ENCODE results near the gene PUM2. TPM values are rescaled to one million over a fixed set of nuclear protein-coding genes. Genes with fewer than 3 reads are reported as not detected.

Gene PUM2
- total and polyA plus RNA-seq, 11 donors = 18.6 to 75.4 (median 58.5) TPM

GRCh38 chr2:20334605-20335203, 15.9 kb downstream of the PUM2 start:
- Histone ChIP-seq H3K27ac (no peak overlapping the region), H3K4me1 (peaks cover 2 to 66% (median 37%) of the 10 kb centered on the region in 12 donors), H3K36me3 (no peaks in the 10 kb centered on the region), H3K4me3 (no peak overlapping the region), H3K9me3 (peaks cover 0 to 17% (median 0%) of the 10 kb centered on the region in 12 donors), H3K27me3 (no peaks in the 10 kb centered on the region)
- intact Hi-C loops (cut with DNase I) = no loop called here
- DNase-seq (no peak), ATAC-seq (peak in 1 of 4 donors; percentile 27)
- no peak for TF ChIP-seq POLR2A (IDR thresholded peaks at IDR 0.05)
- TF ChIP-seq, protein P1, sequence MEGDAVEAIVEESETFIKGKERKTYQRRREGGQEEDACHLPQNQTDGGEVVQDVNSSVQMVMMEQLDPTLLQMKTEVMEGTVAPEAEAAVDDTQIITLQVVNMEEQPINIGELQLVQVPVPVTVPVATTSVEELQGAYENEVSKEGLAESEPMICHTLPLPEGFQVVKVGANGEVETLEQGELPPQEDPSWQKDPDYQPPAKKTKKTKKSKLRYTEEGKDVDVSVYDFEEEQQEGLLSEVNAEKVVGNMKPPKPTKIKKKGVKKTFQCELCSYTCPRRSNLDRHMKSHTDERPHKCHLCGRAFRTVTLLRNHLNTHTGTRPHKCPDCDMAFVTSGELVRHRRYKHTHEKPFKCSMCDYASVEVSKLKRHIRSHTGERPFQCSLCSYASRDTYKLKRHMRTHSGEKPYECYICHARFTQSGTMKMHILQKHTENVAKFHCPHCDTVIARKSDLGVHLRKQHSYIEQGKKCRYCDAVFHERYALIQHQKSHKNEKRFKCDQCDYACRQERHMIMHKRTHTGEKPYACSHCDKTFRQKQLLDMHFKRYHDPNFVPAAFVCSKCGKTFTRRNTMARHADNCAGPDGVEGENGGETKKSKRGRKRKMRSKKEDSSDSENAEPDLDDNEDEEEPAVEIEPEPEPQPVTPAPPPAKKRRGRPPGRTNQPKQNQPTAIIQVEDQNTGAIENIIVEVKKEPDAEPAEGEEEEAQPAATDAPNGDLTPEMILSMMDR (IDR thresholded peaks at IDR 0.05) = no peak
- 69 to 74% (median 72%) methylated on average over 5 of the region's 5 CpGs for WGBS, 4 donors

- Histone ChIP-seq H3K36me3 (no peaks in the 10 kb centered on the region), H3K9me3 (peaks cover 0 to 20% (median 0%) of the 10 kb centered on the region in 12 donors), H3K27ac (no peak overlapping the region), H3K27me3 (no peaks in the 10 kb centered on the region), H3K4me1 (peaks cover 2 to 63% (median 30%) of the 10 kb centered on the region in 12 donors), H3K4me3 (no peak overlapping the region)
- ATAC-seq (no peak), DNase-seq (no peak)
- TF ChIP-seq POLR2A (IDR thresholded peaks at IDR 0.05) = no peak
- TF ChIP-seq, protein P1 (IDR thresholded peaks at IDR 0.05) = no peak
- intact Hi-C loops (cut with DNase I) = no loop called here
- 75 to 82% (median 79%) methylated on average over 4 of the region's 4 CpGs for WGBS, 4 donors
Measured at GRCh38 chr2:20333738-20334137, 16.9 kb downstream of the PUM2 start.

GRCh38 chr2:20330192-20330591, 20.5 kb downstream of the PUM2 start:
- H3K4me1 ChIP-seq = peaks cover under 1 to 41% (median 24%) of the 10 kb centered on the region in 12 donors
- WGBS, 4 donors = 87 to 88% (median 87%) methylated on average over 3 of the region's 3 CpGs
- peaks cover 0 to 25% (median 0%) of the 10 kb centered on the region in 12 donors for H3K9me3 ChIP-seq
- peaks cover 0 to 19% (median 16%) of the 10 kb centered on the region in 9 donors for H3K36me3 ChIP-seq
- no peak overlapping the region for H3K4me3 ChIP-seq
- H3K27ac ChIP-seq = no peak overlapping the region
- no peaks in the 10 kb centered on the region for H3K27me3 ChIP-seq
- DNase-seq = no peak
- ATAC-seq = no peak
- TF ChIP-seq POLR2A (IDR thresholded peaks at IDR 0.05) = no peak
- TF ChIP-seq, protein P1 (IDR thresholded peaks at IDR 0.05) = no peak
- intact Hi-C loops (cut with DNase I) = no loop called here

DNA sequence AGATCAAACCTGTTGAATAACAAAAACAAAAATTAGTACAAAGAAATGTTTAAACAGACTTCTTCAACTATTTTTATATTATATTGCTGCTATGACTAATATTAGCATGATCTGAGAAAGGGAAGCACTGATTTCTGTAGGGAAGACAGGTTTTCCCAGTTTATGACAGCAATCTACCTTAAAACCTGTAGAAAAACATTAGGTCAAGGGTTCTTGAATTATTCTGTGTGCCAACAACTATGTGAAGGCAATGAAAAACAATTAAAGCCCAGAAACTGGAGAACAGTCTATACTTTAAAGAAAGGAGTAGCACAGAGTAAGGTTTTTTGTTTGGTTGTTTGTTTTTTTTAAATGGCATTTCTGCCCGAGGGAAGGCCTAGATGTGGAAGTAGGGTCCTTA, 23.3 kb downstream of the PUM2 start:
- no peak overlapping the region for H3K27ac ChIP-seq

More for the DNA sequence above, 23.3 kb downstream of the PUM2 start:
- TF ChIP-seq, protein P1 (IDR thresholded peaks at IDR 0.05) = no peak
- no peak for TF ChIP-seq POLR2A (IDR thresholded peaks at IDR 0.05)
- H3K36me3 ChIP-seq = peaks cover 0 to 45% (median 40%) of the 10 kb centered on the region in 9 donors
- WGBS, 4 donors = 31 to 56% (median 38%) methylated on average over 1 of the region's 1 CpG
- no peaks in the 10 kb centered on the region for H3K27me3 ChIP-seq
- DNase-seq (no peak), ATAC-seq (no peak)
- H3K4me3 ChIP-seq = no peak overlapping the region
- peaks cover 0 to 40% (median 16%) of the 10 kb centered on the region in 12 donors for H3K4me1 ChIP-seq
- intact Hi-C loops (cut with DNase I) = no loop called here
- H3K9me3 ChIP-seq = peaks cover 0 to 25% (median 0%) of the 10 kb centered on the region in 12 donors
